SK-N-SH (cell line): ENCODE data around the gene ZNF213. TPM values are rescaled to one million over a fixed set of nuclear protein-coding genes. Genes with fewer than 3 reads are reported as not detected.

Experiments used
- CTCF ChIA-PET: fragments of 300-600, 350-600 bp; formaldehyde crosslinking; extraction: SDS; loops from one replicate; lab custom pipeline; 2021; lab: Yijun Ruan, JAX
- POLR2A ChIA-PET: fragments of 350-600 bp; sonication (Branson Sonifier 250); formaldehyde crosslinking; extraction: SDS; loops from one replicate; lab custom pipeline; 2020; ENCODE audit warnings: antibody characterized with exemption, inconsistent platforms; lab: Yijun Ruan, JAX
- DNase-seq: peaks from one replicate; pipeline ENCODE4 v3.0.0; 2012
- H2AFZ ChIP-seq: fragments of 200-600 bp; sonication (generic); 2 replicates; pipeline ENCODE4 v1.8.1; 2016; ENCODE audit warnings: antibody characterized with exemption, mild to moderate bottlenecking, low read depth
- H3F3A ChIP-seq: fragments of 200-600 bp; sonication (generic); replicated peaks from 2 replicates; pipeline ENCODE3; 2016; ENCODE audit warnings: antibody characterized with exemption, mild to moderate bottlenecking; ENCODE audit not compliant: insufficient read depth
- H3K27ac ChIP-seq, 2 experiments: fragments of 200-500 bp in 1 of 2; fragments of 200-600 bp in 1 of 2; sonication (Bioruptor generic) in 1 of 2; sonication (generic), shearing (Covaris generic) in 1 of 2; 2 replicates each; pipeline versions ENCODE4 v1.5.1 to v1.6.1; 2014 to 2016; ENCODE audit warnings: low read depth in 2 of 2, inconsistent platforms in 1 of 2, low read length in 1 of 2, mild to moderate bottlenecking in 1 of 2, mixed read lengths in 1 of 2
- H3K27me3 ChIP-seq: fragments of 200-600 bp; sonication (generic), shearing (Covaris generic); 2 replicates; pipeline ENCODE4 v1.6.1; 2016; ENCODE audit warnings: mixed run types; ENCODE audit not compliant: insufficient read depth
- H3K36me3 ChIP-seq, 2 experiments: fragments of 200-500 bp in 1 of 2; fragments of 200-600 bp in 1 of 2; sonication (Bioruptor generic) in 1 of 2; sonication (generic) in 1 of 2; replicated peaks in 1 of 2; 2 replicates each; pipeline versions ENCODE3 to v1.5.1; 2014 to 2016; ENCODE audit warnings: low read length in 1 of 2, mild to moderate bottlenecking in 1 of 2; ENCODE audit not compliant: insufficient read depth in 2 of 2, control insufficient read depth in 1 of 2
- H3K4me1 ChIP-seq, 2 experiments: fragments of 200-500 bp in 1 of 2; fragments of 200-600 bp in 1 of 2; sonication (Bioruptor generic) in 1 of 2; sonication (generic), shearing (Covaris generic) in 1 of 2; 2 replicates each; pipeline versions ENCODE4 v1.5.1 to v1.6.1; 2014 to 2016; ENCODE audit warnings: low read depth in 1 of 2, low read length in 1 of 2, mixed run types in 1 of 2; ENCODE audit not compliant: insufficient read depth in 2 of 2, control insufficient read depth in 1 of 2
- H3K4me2 ChIP-seq: fragments of 200-600 bp; sonication (generic), shearing (Covaris generic); 2 replicates; pipeline ENCODE4 v1.6.1; 2017; ENCODE audit warnings: mixed run types
- H3K4me3 ChIP-seq, 2 experiments: fragments of 200-500 bp in 1 of 2; fragments of 200-600 bp in 1 of 2; sonication (Bioruptor generic) in 1 of 2; sonication (generic), shearing (Covaris generic) in 1 of 2; 2 replicates each; pipeline versions ENCODE4 v1.5.1 to v1.8.1; 2014 to 2016; ENCODE audit warnings: low read depth in 2 of 2, inconsistent platforms in 1 of 2, low read length in 1 of 2, mild to moderate bottlenecking in 1 of 2, mixed read lengths in 1 of 2, moderate library complexity in 1 of 2
- H3K79me2 ChIP-seq: fragments of 200-600 bp; sonication (generic); 2 replicates; pipeline ENCODE4 v1.8.1; 2017; ENCODE audit warnings: mild to moderate bottlenecking; ENCODE audit not compliant: insufficient read depth
- H3K9ac ChIP-seq: fragments of 200-600 bp; sonication (generic); 2 replicates; pipeline ENCODE4 v1.6.1; 2017; ENCODE audit warnings: mixed run types
- H3K9me2 ChIP-seq: fragments of 200-600 bp; sonication (generic); 2 replicates; pipeline ENCODE4 v1.6.1; 2017; ENCODE audit warnings: mixed run types
- H3K9me3 ChIP-seq: fragments of 200-600 bp; sonication (generic); 2 replicates; pipeline ENCODE4 v1.6.1; 2017; ENCODE audit warnings: mixed run types, mild to moderate bottlenecking, moderate library complexity
- H4K20me1 ChIP-seq: fragments of 200-600 bp; sonication (generic); 2 replicates; pipeline ENCODE4 v1.6.1; 2017; ENCODE audit warnings: mild to moderate bottlenecking, mixed run types; ENCODE audit not compliant: insufficient read depth
- CHD2 ChIP-seq: fragments of 150-350 bp; IDR thresholded peaks from 2 replicates; pipeline ENCODE4 v1.6.1; 2018; ENCODE audit warnings: low read length; ENCODE audit not compliant: partially characterized antibody
- ELF1 ChIP-seq: IDR thresholded peaks from 2 replicates; pipeline ENCODE4 v1.4.0; 2012
- FOXJ3 ChIP-seq: sonication (generic); formaldehyde crosslinking; IDR thresholded peaks from 2 replicates; pipeline ENCODE4 v1.5.1; 2020; ENCODE audit warnings: mild to moderate bottlenecking, missing genetic modification reagents
- GABPA ChIP-seq: IDR thresholded peaks from 2 replicates; pipeline ENCODE4 v1.4.0; 2012; ENCODE audit warnings: low read depth, mild to moderate bottlenecking
- IRF3 ChIP-seq: fragments of 150-350 bp; IDR thresholded peaks from 2 replicates; pipeline ENCODE4 v1.6.1; 2016; ENCODE audit warnings: mild to moderate bottlenecking, low read depth, low read length
- JUND ChIP-seq: IDR thresholded peaks from 2 replicates; pipeline ENCODE4 v1.4.0; 2012
- MAX ChIP-seq: IDR thresholded peaks from 2 replicates; pipeline ENCODE4 v1.4.0; 2012; ENCODE audit warnings: low read depth
- MXI1 ChIP-seq: IDR thresholded peaks from 2 replicates; pipeline ENCODE4 v1.6.1; 2012; ENCODE audit warnings: mild to moderate bottlenecking, low read depth, low read length, improper control_type of control experiment
- NRF1 ChIP-seq: IDR thresholded peaks from 2 replicates; pipeline ENCODE4 v1.6.1; 2012; ENCODE audit warnings: low read depth, mild to moderate bottlenecking, low read length
- POLR2AphosphoS5 ChIP-seq: IDR thresholded peaks from 2 replicates; pipeline ENCODE4 v1.6.1; 2012; ENCODE audit warnings: low read depth, low read length
- RAD21 ChIP-seq: IDR thresholded peaks from 2 replicates; pipeline ENCODE4 v1.6.1; 2012; ENCODE audit warnings: mild to moderate bottlenecking, low read length
- RCOR1 ChIP-seq: fragments of 150-350 bp; IDR thresholded peaks from 2 replicates; pipeline ENCODE4 v1.6.1; 2017; ENCODE audit warnings: antibody characterized with exemption, low read length
- RFX5 ChIP-seq: IDR thresholded peaks from 2 replicates; pipeline ENCODE4 v1.6.1; 2012; ENCODE audit warnings: mild to moderate bottlenecking, improper control_type of control experiment, low read length
- RXRA ChIP-seq: IDR thresholded peaks from 2 replicates; pipeline ENCODE4 v1.4.0; 2012; ENCODE audit warnings: low read depth, mild to moderate bottlenecking, borderline replicate concordance
- TAF1 ChIP-seq: IDR thresholded peaks from 2 replicates; pipeline ENCODE4 v1.6.1; 2012; ENCODE audit warnings: low read depth, mild to moderate bottlenecking, low read length, moderate library complexity, borderline replicate concordance
- YY1 ChIP-seq: IDR thresholded peaks from 2 replicates; pipeline ENCODE4 v1.4.0; 2012; ENCODE audit warnings: low read depth, mild to moderate bottlenecking
- WGBS: methylation state at CpG from one replicate; pipeline ENCODE4 v1.1.6; 2017; ENCODE audit warnings: low lambda C conversion rate; 5-methylcytosine and 5-hydroxymethylcytosine counted together
- polyA plus RNA-seq, 3 experiments: library from polyadenylated mRNA; depleted of rRNA; stranded (reverse); fragments of >200 nt; gene quantifications; 2 replicates each; pipeline ENCODE4 v1.2.3, GENCODE V29; 2012
- TF ChIP-seq, protein P1 (sequence below): IDR thresholded peaks from 2 replicates; pipeline ENCODE4 v1.6.1; 2012; ENCODE audit warnings: mild to moderate bottlenecking, low read depth, low read length, moderate library complexity
- TF ChIP-seq, protein P2 (sequence below): fragments of 150-350 bp; IDR thresholded peaks from 2 replicates; pipeline ENCODE4 v1.6.1; 2017; ENCODE audit warnings: antibody characterized with exemption, low read length, low read depth, borderline replicate concordance
- TF ChIP-seq, protein P3 (sequence below): IDR thresholded peaks from 2 replicates; pipeline ENCODE4 v1.4.0; 2012; ENCODE audit warnings: low read depth, borderline replicate concordance
- TF ChIP-seq, protein P4 (sequence below): IDR thresholded peaks from 2 replicates; pipeline ENCODE4 v1.4.0; 2012; ENCODE audit warnings: low read depth, borderline replicate concordance

The ZNF213 gene
- polyA plus RNA-seq, 1 of the 3 experiments (the other 2 are of a cell fraction) = 1.1 TPM

GRCh38 chr16:3106205-3106928, 28.5 kb upstream of the ZNF213 start:
- Histone ChIP-seq H3K9me2 (no peaks in the 10 kb centered on the region), H3K4me2 (peak overlapping the region; percentile 95), H3K4me3 (peak overlapping the region; percentile 62 to 73), H3K27ac (peak overlapping the region in 1 of 2 experiments; percentile 75; a peak in 1 of 4 replicates), H3K36me3 (no peaks in the 10 kb centered on the region), H3K27me3 (no peaks in the 10 kb centered on the region), H3K79me2 (no peaks in the 10 kb centered on the region)
- POLR2A ChIA-PET = interaction anchor here (0.9 to 1.2 kb wide), 3 partner anchors 13 to 635 kb away, joined by 3 read pairs; no protein-coding TSS in a partner anchor
- WGBS = 0% methylated on average over 23 of the region's 74 CpGs
- TF ChIP-seq, protein P1, sequence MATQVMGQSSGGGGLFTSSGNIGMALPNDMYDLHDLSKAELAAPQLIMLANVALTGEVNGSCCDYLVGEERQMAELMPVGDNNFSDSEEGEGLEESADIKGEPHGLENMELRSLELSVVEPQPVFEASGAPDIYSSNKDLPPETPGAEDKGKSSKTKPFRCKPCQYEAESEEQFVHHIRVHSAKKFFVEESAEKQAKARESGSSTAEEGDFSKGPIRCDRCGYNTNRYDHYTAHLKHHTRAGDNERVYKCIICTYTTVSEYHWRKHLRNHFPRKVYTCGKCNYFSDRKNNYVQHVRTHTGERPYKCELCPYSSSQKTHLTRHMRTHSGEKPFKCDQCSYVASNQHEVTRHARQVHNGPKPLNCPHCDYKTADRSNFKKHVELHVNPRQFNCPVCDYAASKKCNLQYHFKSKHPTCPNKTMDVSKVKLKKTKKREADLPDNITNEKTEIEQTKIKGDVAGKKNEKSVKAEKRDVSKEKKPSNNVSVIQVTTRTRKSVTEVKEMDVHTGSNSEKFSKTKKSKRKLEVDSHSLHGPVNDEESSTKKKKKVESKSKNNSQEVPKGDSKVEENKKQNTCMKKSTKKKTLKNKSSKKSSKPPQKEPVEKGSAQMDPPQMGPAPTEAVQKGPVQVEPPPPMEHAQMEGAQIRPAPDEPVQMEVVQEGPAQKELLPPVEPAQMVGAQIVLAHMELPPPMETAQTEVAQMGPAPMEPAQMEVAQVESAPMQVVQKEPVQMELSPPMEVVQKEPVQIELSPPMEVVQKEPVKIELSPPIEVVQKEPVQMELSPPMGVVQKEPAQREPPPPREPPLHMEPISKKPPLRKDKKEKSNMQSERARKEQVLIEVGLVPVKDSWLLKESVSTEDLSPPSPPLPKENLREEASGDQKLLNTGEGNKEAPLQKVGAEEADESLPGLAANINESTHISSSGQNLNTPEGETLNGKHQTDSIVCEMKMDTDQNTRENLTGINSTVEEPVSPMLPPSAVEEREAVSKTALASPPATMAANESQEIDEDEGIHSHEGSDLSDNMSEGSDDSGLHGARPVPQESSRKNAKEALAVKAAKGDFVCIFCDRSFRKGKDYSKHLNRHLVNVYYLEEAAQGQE = 0 out of 2 replicates have a peak, but pooled peaks have one; percentile 29
- TF ChIP-seq ELF1 (peak; percentile 82), RAD21 (no peak), NRF1 (no peak; the same call in 1 of the 2 replicates), GABPA (peak; percentile 90), CHD2 (peak; percentile 68), MAX (peak; percentile 56), MXI1 (peak; percentile 91), JUND (no peak), RFX5 (no peak), FOXJ3 (CRISPR knock-in tag) (0 out of 2 replicates have a peak, but pooled peaks have one; percentile 44), RCOR1 (no peak), POLR2AphosphoS5 (peak; percentile 80), IRF3 (no peak), YY1 (0 out of 2 replicates have a peak, but pooled peaks have one; percentile 33), RXRA (no peak), TAF1 (peak; percentile 90)
- TF ChIP-seq, protein P2, sequence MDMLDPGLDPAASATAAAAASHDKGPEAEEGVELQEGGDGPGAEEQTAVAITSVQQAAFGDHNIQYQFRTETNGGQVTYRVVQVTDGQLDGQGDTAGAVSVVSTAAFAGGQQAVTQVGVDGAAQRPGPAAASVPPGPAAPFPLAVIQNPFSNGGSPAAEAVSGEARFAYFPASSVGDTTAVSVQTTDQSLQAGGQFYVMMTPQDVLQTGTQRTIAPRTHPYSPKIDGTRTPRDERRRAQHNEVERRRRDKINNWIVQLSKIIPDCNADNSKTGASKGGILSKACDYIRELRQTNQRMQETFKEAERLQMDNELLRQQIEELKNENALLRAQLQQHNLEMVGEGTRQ = no peak
- TF ChIP-seq, protein P3, sequence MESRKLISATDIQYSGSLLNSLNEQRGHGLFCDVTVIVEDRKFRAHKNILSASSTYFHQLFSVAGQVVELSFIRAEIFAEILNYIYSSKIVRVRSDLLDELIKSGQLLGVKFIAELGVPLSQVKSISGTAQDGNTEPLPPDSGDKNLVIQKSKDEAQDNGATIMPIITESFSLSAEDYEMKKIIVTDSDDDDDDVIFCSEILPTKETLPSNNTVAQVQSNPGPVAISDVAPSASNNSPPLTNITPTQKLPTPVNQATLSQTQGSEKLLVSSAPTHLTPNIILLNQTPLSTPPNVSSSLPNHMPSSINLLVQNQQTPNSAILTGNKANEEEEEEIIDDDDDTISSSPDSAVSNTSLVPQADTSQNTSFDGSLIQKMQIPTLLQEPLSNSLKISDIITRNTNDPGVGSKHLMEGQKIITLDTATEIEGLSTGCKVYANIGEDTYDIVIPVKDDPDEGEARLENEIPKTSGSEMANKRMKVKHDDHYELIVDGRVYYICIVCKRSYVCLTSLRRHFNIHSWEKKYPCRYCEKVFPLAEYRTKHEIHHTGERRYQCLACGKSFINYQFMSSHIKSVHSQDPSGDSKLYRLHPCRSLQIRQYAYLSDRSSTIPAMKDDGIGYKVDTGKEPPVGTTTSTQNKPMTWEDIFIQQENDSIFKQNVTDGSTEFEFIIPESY = no peak
- TF ChIP-seq, protein P4, sequence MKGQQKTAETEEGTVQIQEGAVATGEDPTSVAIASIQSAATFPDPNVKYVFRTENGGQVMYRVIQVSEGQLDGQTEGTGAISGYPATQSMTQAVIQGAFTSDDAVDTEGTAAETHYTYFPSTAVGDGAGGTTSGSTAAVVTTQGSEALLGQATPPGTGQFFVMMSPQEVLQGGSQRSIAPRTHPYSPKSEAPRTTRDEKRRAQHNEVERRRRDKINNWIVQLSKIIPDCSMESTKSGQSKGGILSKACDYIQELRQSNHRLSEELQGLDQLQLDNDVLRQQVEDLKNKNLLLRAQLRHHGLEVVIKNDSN = 0 out of 2 replicates have a peak, but pooled peaks have one; percentile 11
- TF ChIP-seq, all 33 proteins: peak for 11
- H2AFZ ChIP-seq = peak overlapping the region; percentile 95; the same call in 1 of the 2 replicates
- CTCF ChIA-PET = interaction anchor here (1.1 to 3.6 kb wide), 6 partner anchors 8 to 75 kb away, joined by 3 to 16 read pairs (median 6); no protein-coding TSS in a partner anchor
- peaks cover 0 to 3% of the 10 kb centered on the region in 2 experiments; a peak in 1 of 4 replicates for H3K4me1 ChIP-seq
- H3K9me3 ChIP-seq = no peaks in the 10 kb centered on the region
- peak overlapping the region; percentile 74 for H3K9ac ChIP-seq
- no peaks in the 10 kb centered on the region for H4K20me1 ChIP-seq
- H3F3A ChIP-seq = no peaks in the 10 kb centered on the region
- DNase-seq = peak; percentile 99
